Measurements from ENCODE around the gene CATSPERD. TPM values are rescaled to one million over a fixed set of nuclear protein-coding genes. Genes with fewer than 3 reads are reported as not detected.

The CATSPERD gene
- polyA plus RNA-seq, 3 donors, result not detected

DNA sequence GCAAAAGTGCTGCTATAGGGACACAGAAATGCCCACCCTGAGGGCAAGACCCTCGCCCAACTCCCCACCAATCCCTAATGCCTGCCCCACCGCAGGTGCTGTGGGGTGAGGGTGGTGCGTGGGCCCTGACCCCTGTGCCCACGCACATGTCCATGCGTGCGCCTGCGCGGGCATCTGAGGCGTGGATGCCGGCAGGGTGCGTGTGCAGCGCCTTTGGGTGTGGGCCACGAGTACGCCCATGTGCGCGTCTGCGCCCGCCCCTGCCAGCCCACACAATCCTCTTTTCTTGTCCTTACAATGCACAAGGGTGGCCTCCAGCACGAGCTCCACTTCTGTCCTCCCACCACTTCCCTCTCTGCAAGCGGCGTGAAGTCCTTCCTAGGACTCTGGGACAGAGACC lies 104.7 kb downstream of the CATSPERD start:
- DNase-seq, result no peak
- Mint-ChIP-seq H3K9me3 (peaks cover 2 to 15% (median 9%) of the 10 kb centered on the region in 7 donors), H3K27me3 (ENCODE audit: low read depth in 3 of 3) (peaks cover 22 to 42% (median 23%) of the 10 kb centered on the region in 3 donors), H3K4me1 (peaks cover 18% of the 10 kb centered on the region), H3K36me3 (no peaks in the 10 kb centered on the region), H3K27ac (no peak overlapping the region), H3K4me3 (no peak overlapping the region)
- Histone ChIP-seq H3K9ac (ENCODE audit: insufficient read depth, low read length, poor library complexity, severe bottlenecking) (no peak overlapping the region), H3K4me1 (ENCODE audit: control insufficient read depth in 1 of 2, insufficient read depth in 2 of 2, low read length in 2 of 2) (peaks cover 19 to 26% of the 10 kb centered on the region in 2 donors), H3K9me3 (replicated peaks in 1 of 2; ENCODE audit: control insufficient read depth in 1 of 2, insufficient read depth in 1 of 2, low read length in 2 of 2) (peaks cover 0 to 5% of the 10 kb centered on the region in 2 donors), H2AFZ (ENCODE audit: insufficient read depth, low read depth, low read length, poor library complexity, severe bottlenecking) (no peak overlapping the region), H4K20me1 (ENCODE audit: insufficient read depth, low read length) (no peaks in the 10 kb centered on the region), H3K4me2 (replicated peaks; ENCODE audit: extremely low read depth, low read length, poor library complexity, severe bottlenecking) (no peak overlapping the region), H3K27ac (ENCODE audit: low read depth in 1 of 2, low read length in 2 of 2) (no peak overlapping the region), H3K79me2 (ENCODE audit: insufficient read depth, low read length) (no peaks in the 10 kb centered on the region), H3K4me3 (replicated peaks in 1 of 3; ENCODE audit: low read depth in 2 of 3, low read length in 3 of 3) (no peak overlapping the region), H3K36me3 (replicated peaks in 1 of 2; ENCODE audit: control insufficient read depth in 1 of 2, insufficient read depth in 2 of 2, low read length in 2 of 2) (no peaks in the 10 kb centered on the region), H3K27me3 (ENCODE audit: control insufficient read depth in 2 of 2, insufficient read depth in 2 of 2, low read length in 2 of 2) (peaks cover 0 to 19% of the 10 kb centered on the region in 2 donors)
- TF ChIP-seq, protein P1, sequence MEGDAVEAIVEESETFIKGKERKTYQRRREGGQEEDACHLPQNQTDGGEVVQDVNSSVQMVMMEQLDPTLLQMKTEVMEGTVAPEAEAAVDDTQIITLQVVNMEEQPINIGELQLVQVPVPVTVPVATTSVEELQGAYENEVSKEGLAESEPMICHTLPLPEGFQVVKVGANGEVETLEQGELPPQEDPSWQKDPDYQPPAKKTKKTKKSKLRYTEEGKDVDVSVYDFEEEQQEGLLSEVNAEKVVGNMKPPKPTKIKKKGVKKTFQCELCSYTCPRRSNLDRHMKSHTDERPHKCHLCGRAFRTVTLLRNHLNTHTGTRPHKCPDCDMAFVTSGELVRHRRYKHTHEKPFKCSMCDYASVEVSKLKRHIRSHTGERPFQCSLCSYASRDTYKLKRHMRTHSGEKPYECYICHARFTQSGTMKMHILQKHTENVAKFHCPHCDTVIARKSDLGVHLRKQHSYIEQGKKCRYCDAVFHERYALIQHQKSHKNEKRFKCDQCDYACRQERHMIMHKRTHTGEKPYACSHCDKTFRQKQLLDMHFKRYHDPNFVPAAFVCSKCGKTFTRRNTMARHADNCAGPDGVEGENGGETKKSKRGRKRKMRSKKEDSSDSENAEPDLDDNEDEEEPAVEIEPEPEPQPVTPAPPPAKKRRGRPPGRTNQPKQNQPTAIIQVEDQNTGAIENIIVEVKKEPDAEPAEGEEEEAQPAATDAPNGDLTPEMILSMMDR (IDR thresholded peaks at IDR 0.05), result no peak
- intact Hi-C loops (cut with micrococcal nuclease), result no loop called here
- 93% methylated on average over 18 of the region's 21 CpGs for WGBS (ENCODE audit: insufficient coverage)

DNA sequence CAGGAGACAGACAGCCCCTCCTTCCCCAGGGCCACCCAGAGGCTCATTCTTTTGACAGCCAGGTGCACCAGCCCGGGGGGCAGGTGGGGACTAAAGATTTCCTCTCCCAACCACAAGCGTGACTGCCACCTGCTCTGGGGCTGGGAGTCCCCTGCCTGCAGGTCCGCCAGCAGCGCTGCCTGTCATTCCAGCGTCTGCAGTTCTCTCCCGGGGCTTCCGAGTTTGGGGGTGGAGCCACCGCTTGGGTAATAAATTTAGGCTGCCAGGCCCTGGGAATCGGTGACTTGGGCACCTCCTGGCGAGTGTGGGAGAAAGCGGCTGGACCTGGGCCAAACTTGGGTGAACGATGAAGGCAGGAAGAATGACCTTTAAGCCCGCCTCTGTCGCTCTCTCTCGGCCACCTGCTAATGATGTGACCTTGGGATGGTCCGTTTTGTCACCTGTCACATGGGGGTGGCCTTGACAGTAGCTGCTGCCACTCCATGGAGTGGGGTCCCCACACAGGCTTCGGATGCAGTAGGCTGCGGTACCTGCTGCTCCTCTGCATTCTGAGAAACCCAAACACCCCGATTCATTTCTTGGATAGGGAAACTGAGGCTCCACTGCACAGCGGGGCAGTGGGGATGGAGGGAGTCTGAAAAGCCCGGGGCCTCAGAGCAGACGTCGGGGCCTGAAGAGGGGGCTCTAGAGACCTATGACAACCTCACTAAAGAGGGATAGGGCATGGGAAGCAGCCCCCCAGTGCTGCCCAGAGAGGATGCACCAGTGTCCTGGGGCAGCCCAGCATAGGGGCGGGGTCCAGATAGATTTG lies 106.3 kb downstream of the CATSPERD start:
- Histone ChIP-seq H4K20me1 (ENCODE audit: insufficient read depth, low read length) (no peaks in the 10 kb centered on the region), H3K36me3 (replicated peaks in 1 of 2; ENCODE audit: control insufficient read depth in 1 of 2, insufficient read depth in 2 of 2, low read length in 2 of 2) (no peaks in the 10 kb centered on the region), H3K27ac (ENCODE audit: low read depth in 1 of 2, low read length in 2 of 2) (no peak overlapping the region), H3K4me3 (replicated peaks in 1 of 3; ENCODE audit: low read depth in 2 of 3, low read length in 3 of 3) (peak overlapping the region in 1 of 3 experiments; percentile 70), H3K79me2 (ENCODE audit: insufficient read depth, low read length) (no peaks in the 10 kb centered on the region), H3K9ac (ENCODE audit: insufficient read depth, low read length, poor library complexity, severe bottlenecking) (no peak overlapping the region), H3K4me2 (replicated peaks; ENCODE audit: extremely low read depth, low read length, poor library complexity, severe bottlenecking) (no peak overlapping the region), H3K9me3 (replicated peaks in 1 of 2; ENCODE audit: control insufficient read depth in 1 of 2, insufficient read depth in 1 of 2, low read length in 2 of 2) (peaks cover 0 to 5% of the 10 kb centered on the region in 2 donors), H3K4me1 (ENCODE audit: control insufficient read depth in 1 of 2, insufficient read depth in 2 of 2, low read length in 2 of 2) (peaks cover 19 to 26% of the 10 kb centered on the region in 2 donors), H3K27me3 (ENCODE audit: control insufficient read depth in 2 of 2, insufficient read depth in 2 of 2, low read length in 2 of 2) (peaks cover 0 to 19% of the 10 kb centered on the region in 2 donors), H2AFZ (ENCODE audit: insufficient read depth, low read depth, low read length, poor library complexity, severe bottlenecking) (peak overlapping the region; percentile 81)
- H3K9me3 Mint-ChIP-seq, result peaks cover 2 to 15% (median 9%) of the 10 kb centered on the region in 7 donors
- DNase-seq, result peak in 2 of 3 donors; percentile 12 to 32
- H3K27me3 Mint-ChIP-seq (ENCODE audit: low read depth in 3 of 3), result peaks cover 15 to 39% (median 23%) of the 10 kb centered on the region in 3 donors
- H3K4me3 Mint-ChIP-seq, result peak overlapping the region; percentile 78
- TF ChIP-seq, protein P1 (IDR thresholded peaks at IDR 0.05), result no peak
- intact Hi-C loops (cut with micrococcal nuclease), result no loop called here
- no peaks in the 10 kb centered on the region for H3K36me3 Mint-ChIP-seq
- 6% methylated on average over 19 of the region's 24 CpGs for WGBS (ENCODE audit: insufficient coverage)
- peak overlapping the region in 3 of 7 donors; percentile 36 to 84 (median 82) for H3K27ac Mint-ChIP-seq
- peaks cover 18% of the 10 kb centered on the region for H3K4me1 Mint-ChIP-seq
